HEK293T (cell line): ENCODE results near the gene PLK3.
"Not testable (repeated sequence)": the region's sequence is repeated elsewhere in the genome, so short reads cannot be mapped to it uniquely, and the experiment has no call there.

Experiments
- BHLHE40 ChIP-seq: fragments of 450-650 bp; IDR thresholded peaks from 2 replicates; pipeline ENCODE4 v1.6.1; 2016; ENCODE audit warnings: mild to moderate bottlenecking, moderate library complexity, borderline replicate concordance
- FOXM1 ChIP-seq: fragments of 450-650 bp; IDR thresholded peaks from 2 replicates; pipeline ENCODE4 v1.6.1; 2017; ENCODE audit warnings: mild to moderate bottlenecking, borderline replicate concordance
- HDGF ChIP-seq: fragments of 450-650 bp; IDR thresholded peaks from 2 replicates; pipeline ENCODE4 v1.6.1; 2017; ENCODE audit warnings: antibody characterized with exemption, borderline replicate concordance
- LEF1 ChIP-seq: fragments of 450-650 bp; IDR thresholded peaks from 2 replicates; pipeline ENCODE4 v1.6.1; 2017; ENCODE audit warnings: mild to moderate bottlenecking, borderline replicate concordance
- NFRKB ChIP-seq: fragments of 450-650 bp; IDR thresholded peaks from 2 replicates; pipeline ENCODE4 v1.6.1; 2016; ENCODE audit warnings: mild to moderate bottlenecking, moderate library complexity
- SP1 ChIP-seq: fragments of 450-650 bp; IDR thresholded peaks from 2 replicates; pipeline ENCODE4 v1.6.1; 2017
- TARDBP ChIP-seq: fragments of 450-650 bp; IDR thresholded peaks from 2 replicates; pipeline ENCODE4 v1.6.1; 2016

- not testable (repeated sequence) for TF ChIP-seq HDGF, FOXM1, BHLHE40, SP1, TARDBP, LEF1, NFRKB
Measured at GRCh38 chr1:44815926-44816325, 15.7 kb downstream of the PLK3 start.
